ENCODE measurements around the gene FAM72A.
"Not testable (repeated sequence)": the region's sequence is repeated elsewhere in the genome, so short reads cannot be mapped to it uniquely, and the experiment has no call there.

Gene FAM72A

GRCh38 chr1:206202789-206203363 is at the start of gene FAM72A:
TSS of gene FAM72A (minus strand) at chr1:206202839. CDS start at chr1:206202025, 814 bp downstream.
- DNase-seq = peak; percentile 96

GRCh38 chr1:206250953-206251681 is 48.5 kb upstream of the FAM72A start:
- not testable (repeated sequence) for DNase-seq

GRCh38 chr1:206246129-206246886 is 43.7 kb upstream of the FAM72A start:
- not testable (repeated sequence) for DNase-seq

GRCh38 chr1:206245479-206245878 is 42.8 kb upstream of the FAM72A start:
- not testable (repeated sequence) for DNase-seq

GRCh38 chr1:206243335-206243734 is 40.7 kb upstream of the FAM72A start:
- not testable (repeated sequence) for DNase-seq

GRCh38 chr1:206240288-206240687 is 37.6 kb upstream of the FAM72A start:
- DNase-seq = not testable (repeated sequence)

GRCh38 chr1:206235190-206235589 is 32.6 kb upstream of the FAM72A start:
- not testable (repeated sequence) for DNase-seq

GRCh38 chr1:206234189-206234916 is 31.7 kb upstream of the FAM72A start:
- DNase-seq = not testable (repeated sequence)

- not testable (repeated sequence) for DNase-seq
Observed at GRCh38 chr1:206232970-206233645, 30.5 kb upstream of the FAM72A start.

- not testable (repeated sequence) for DNase-seq
Observed at GRCh38 chr1:206231989-206232388, 29.4 kb upstream of the FAM72A start.

GRCh38 chr1:206229286-206229685 is 26.6 kb upstream of the FAM72A start:
- DNase-seq = not testable (repeated sequence)

GRCh38 chr1:206226886-206227285 is 24.2 kb upstream of the FAM72A start:
- DNase-seq = not testable (repeated sequence)

- DNase-seq = not testable (repeated sequence)
Observed at GRCh38 chr1:206225386-206225785, 22.7 kb upstream of the FAM72A start.

- DNase-seq = not testable (repeated sequence)
Observed at GRCh38 chr1:206224190-206224776, 21.6 kb upstream of the FAM72A start.

GRCh38 chr1:206221585-206221984 is 18.9 kb upstream of the FAM72A start:
- DNase-seq = not testable (repeated sequence)

GRCh38 chr1:206220332-206221000 is 17.8 kb upstream of the FAM72A start:
- DNase-seq = not testable (repeated sequence)

GRCh38 chr1:206219514-206220331 is 17.1 kb upstream of the FAM72A start:
- not testable (repeated sequence) for DNase-seq

GRCh38 chr1:206218765-206219164 is 16.1 kb upstream of the FAM72A start:
- DNase-seq = not testable (repeated sequence)

- not testable (repeated sequence) for DNase-seq
Observed at GRCh38 chr1:206218285-206218684, 15.6 kb upstream of the FAM72A start.

All from stimulated activated CD4-positive, alpha-beta T cell treated with anti-CD3 and anti-CD28 coated beads, Interleukin-4, amount 100 ng/mL, for 24 hours (primary cell).